ENCODE data around the gene ADGRD1.

ADGRD1 gene

DNA sequence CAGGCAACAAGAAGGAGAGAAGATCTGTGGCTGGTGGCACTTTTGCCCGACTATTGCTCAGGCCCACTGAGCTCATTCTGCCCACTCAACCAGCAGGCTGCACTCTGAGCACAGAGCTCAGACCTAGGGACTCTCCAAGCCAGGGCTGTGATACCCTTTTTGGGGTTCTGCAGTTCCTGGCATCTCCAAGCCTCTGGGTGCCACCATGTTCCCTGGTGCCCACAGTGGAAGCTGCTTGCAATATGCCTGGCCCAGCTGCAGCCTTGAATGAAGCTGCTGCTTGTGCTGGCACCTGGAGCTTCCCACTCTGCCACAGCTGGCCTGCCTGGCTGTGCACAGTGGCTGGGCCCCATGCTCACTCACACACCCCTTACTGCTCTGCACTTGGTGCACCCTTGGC is 236.1 kb downstream of the ADGRD1 start:
- Histone ChIP-seq H3K9me3 (peaks cover 0 to 1% (median 0%) of the 10 kb centered on the region in 3 donors), H3K4me3 (no peak overlapping the region), H3K27me3 (peaks cover 0 to 4% of the 10 kb centered on the region in 2 donors), H3K27ac (no peak overlapping the region), H3K36me3 (no peaks in the 10 kb centered on the region), H3K4me1 (no peaks in the 10 kb centered on the region)
- intact Hi-C loops (cut with DNase I; ENCODE audit: low total_unique reads): no loop called here
- TF ChIP-seq, protein P1, sequence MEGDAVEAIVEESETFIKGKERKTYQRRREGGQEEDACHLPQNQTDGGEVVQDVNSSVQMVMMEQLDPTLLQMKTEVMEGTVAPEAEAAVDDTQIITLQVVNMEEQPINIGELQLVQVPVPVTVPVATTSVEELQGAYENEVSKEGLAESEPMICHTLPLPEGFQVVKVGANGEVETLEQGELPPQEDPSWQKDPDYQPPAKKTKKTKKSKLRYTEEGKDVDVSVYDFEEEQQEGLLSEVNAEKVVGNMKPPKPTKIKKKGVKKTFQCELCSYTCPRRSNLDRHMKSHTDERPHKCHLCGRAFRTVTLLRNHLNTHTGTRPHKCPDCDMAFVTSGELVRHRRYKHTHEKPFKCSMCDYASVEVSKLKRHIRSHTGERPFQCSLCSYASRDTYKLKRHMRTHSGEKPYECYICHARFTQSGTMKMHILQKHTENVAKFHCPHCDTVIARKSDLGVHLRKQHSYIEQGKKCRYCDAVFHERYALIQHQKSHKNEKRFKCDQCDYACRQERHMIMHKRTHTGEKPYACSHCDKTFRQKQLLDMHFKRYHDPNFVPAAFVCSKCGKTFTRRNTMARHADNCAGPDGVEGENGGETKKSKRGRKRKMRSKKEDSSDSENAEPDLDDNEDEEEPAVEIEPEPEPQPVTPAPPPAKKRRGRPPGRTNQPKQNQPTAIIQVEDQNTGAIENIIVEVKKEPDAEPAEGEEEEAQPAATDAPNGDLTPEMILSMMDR (IDR thresholded peaks at IDR 0.05): no peak
- DNase-seq: no peak

- peaks cover 0 to 4% of the 10 kb centered on the region in 2 donors for H3K27me3 ChIP-seq
- no peak overlapping the region for H3K4me3 ChIP-seq
- H3K4me1 ChIP-seq: no peaks in the 10 kb centered on the region
- H3K27ac ChIP-seq: no peak overlapping the region
- intact Hi-C loops (cut with DNase I; ENCODE audit: low total_unique reads): no loop called here
- no peak for DNase-seq
- TF ChIP-seq, protein P1 (IDR thresholded peaks at IDR 0.05): no peak
- H3K9me3 ChIP-seq: no peaks in the 10 kb centered on the region
- H3K36me3 ChIP-seq: no peaks in the 10 kb centered on the region
Measured at GRCh38 chr12:131190965-131191364, 237.3 kb downstream of the ADGRD1 start.

All from tibial artery (tissue), 4 donors.